HG03460 (cell line): ENCODE results near the gene ARMC2.
"Not testable (repeated sequence)": the region's sequence is repeated elsewhere in the genome, so short reads cannot be mapped to it uniquely, and the experiment has no call there.

Experiments used
- ATAC-seq: cut with Tn5 transposase; IDR thresholded peaks from one replicate; pipeline ENCODE4 v1.9.1; 2021; ENCODE audit not compliant: unreplicated experiment

Gene ARMC2

DNA sequence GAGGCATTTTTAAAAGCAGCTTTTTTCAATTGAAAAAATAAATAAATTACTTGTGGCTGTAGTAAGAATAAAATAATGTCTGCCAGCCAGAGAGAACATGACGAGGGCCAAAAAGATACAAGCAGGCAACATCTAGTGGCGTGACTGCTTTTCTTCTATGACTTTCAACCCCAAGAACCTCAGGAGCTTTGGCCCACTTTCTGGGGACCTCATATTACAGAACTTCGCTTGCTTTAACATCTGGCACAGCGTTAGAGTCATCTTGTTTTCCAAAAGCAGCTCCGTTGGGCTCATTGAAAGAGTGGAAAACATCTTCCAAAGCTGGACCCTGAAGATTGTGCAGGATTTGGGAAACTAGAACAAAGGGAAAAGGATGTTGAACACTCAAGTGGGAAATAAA, 67.0 kb downstream of the ARMC2 start:
- no peak for ATAC-seq

DNA sequence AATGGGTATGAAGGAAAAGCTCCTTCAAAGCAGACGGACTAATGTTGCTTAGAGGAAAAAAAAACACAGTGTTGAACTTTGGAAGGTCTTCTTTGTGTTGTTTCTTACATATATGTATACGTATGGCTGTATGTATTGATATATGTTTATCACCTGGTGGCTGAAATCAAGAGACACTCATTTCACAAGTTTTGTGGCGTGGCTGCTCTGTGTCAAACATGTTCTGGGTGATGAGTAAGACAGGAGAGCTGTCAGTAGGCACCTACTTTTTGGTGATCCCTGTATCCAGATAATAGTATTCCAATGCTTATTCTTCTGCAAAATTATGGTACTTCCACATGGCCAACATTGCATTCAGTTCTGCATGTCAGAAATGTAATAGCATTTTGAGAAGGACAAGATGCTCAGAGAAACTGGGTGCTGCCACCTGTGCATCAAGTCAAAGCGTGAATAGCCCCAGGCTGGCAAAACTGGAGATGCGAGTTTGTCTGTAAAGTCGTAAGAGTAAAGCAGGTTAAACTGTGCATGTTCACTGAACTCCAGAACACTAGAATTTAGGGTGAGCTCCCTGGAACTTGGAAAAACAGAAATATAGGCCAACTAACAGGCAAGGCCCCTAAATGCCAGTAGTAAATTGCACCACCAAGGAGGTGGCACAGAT, 67.9 kb downstream of the ARMC2 start:
- no peak for ATAC-seq

DNA sequence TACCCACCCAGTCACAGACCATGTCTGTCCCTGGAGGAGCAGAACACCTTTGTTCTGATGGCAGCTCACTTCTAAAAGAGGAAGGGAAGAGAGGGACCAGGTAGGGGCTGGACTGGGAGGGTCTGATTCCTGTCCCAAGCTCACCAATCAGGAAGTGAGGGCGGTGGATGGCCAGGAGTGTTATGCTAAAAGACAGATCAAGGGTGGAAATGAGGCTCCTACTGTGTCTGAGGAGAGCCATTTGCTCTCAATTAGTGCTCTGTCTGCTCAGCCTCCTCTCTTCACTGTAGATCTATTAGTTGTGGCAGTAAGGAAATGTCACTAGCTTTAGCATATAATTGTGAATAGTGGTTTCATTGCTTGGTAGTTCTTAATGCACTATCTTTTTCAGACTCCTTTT, 72.5 kb downstream of the ARMC2 start:
- ATAC-seq: no peak

DNA sequence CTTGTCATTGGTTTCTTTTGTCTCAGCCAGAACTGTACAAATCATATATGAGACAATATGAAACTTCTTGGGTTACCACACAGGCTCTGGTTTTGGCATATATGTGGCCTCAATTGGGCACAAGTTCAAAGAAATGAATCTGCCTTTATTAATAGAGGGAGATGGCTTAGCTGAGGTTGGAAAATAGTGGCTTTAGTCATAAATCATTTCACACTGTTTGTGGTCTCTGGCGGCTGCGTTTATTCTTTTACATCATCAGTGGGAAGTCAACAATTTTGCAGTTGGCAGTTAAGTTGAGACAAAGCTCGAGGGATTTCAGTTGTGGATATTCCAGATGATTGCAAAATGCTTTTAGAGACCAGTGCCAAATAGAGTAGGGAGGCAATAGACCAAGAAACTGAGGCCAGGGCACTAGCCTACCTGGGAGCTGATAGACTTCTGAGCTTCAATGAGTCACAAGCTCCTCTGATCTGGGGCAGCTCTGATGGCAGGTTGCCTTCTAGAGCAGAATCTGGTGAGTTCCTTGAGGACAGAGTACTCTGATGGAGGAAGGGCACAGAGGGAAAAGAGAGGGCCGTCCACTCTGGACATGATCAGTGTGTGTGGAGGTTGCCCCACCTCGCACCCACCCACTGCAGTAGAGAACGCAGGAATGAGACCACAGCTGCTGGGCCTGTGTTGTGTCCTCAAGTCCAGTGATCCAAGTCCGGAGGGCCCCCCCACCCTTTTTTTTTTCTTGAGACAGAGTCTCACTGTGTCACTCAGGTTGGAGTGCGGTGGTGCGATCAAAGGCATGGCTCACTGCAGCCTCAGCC, 73.5 kb downstream of the ARMC2 start:
- no peak for ATAC-seq

DNA sequence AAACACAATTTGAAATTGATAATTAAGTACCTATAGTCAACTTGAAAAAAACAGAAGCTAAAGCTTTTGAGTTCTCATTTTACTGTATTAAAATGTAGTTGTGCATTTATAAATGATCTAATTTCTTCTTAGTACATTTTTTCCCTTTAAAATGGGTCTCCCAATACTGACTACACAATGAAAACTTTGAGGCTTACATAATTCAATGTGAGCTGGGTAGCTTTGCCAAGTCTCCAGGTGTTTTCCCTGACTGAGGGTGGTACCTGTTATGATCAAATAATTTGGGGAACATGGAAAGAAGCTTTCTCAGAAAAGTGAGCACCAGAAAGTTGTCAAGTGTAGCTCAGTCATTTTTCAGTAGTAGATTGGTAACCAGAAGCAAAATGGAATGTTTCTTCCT, 74.3 kb downstream of the ARMC2 start:
- no peak for ATAC-seq

DNA sequence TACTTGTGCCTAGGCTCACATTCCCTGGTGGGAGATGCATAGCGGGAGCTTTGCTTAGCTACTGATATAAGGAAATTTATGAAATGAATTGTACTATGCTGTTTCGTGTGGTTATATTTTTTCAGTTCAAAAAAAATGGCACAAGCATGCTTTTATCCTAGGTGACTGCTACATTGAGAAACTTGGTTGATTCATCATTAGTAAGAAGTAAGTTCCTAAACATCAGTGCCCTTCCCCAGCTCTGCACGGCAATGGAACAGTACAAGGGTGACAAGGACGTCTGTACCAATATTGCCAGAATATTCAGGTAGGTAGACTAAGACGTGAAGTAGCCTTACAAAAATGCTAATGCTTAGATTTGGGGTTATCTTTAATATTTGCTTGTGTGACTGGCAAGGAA, 79.7 kb downstream of the ARMC2 start:
- ATAC-seq: no peak

DNA sequence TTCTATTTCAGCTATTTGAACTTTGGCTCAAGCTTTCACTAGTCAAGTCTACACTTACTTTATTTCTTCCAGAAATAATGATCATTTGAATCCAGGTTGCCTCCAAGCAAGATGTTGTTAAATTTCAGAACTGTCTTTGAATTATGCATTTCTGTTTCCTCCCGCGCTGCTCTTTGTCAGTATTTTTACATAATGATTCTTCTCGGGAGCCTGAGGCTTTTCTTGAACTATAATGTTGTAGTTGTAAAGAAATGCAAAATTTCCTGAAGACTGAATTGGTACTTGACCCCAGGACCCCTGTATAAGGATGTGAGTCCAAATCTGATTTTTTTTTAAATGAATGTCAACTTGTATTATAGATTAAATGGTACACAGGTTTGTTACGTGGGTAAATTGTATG, 80.4 kb downstream of the ARMC2 start:
- no peak for ATAC-seq

DNA sequence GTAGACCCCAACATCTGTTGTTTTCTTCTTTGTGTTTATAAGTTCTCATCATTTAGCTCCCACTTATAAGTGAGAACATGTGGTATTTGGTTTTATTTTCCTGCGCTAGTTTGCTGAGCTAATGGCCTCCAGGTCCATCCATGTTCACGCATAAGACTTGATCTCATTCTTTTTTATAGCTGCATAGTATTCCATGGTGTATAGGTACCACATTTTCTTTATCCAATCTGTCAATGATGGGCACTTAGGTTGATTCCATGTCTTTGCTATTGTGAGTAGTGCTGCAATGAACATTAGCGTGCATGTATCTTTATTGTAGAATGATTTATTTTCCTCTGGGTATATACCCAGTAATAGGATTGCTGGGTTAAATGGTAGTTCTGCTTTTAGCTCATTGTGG, 82.9 kb downstream of the ARMC2 start:
- not testable (repeated sequence) for ATAC-seq

DNA sequence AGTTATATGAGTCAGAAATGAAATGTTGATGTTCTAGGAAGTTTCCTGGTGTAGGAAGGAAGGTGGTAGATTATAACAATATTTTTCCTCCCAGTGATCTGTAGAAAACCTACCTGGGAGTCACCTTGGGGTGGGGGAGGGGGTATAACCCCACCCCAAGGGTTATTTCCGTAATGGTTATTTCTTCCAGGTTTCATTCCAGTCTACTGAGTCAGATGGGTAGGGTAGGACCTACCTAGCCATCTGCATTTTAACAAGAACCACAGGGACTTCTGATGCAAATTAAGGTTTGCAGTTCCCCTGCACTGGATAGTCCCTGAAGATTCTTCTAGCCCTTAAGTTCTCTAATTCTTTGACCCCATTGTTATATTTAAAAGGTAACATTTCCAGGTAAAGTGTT, 88.9 kb downstream of the ARMC2 start:
- no peak for ATAC-seq

DNA sequence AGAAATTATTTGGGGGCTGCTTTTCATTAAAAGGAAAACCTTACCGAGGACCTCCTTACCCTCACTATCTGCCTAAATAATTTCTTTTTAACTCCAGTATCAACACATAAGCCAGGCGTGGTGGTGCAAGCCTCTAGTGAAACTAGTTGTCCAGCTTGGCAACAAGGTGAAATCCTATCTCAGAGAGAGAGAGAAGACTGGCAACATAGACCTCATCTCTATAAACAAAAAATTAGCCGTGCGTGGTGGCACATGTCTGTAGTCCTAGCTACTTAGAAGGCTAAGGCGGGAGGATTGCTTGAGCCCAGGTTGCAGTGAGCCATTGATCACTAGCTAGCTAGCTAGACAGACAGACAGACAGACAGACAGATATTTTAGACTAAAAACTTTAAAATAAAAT, 92.5 kb downstream of the ARMC2 start:
- ATAC-seq: no peak

DNA sequence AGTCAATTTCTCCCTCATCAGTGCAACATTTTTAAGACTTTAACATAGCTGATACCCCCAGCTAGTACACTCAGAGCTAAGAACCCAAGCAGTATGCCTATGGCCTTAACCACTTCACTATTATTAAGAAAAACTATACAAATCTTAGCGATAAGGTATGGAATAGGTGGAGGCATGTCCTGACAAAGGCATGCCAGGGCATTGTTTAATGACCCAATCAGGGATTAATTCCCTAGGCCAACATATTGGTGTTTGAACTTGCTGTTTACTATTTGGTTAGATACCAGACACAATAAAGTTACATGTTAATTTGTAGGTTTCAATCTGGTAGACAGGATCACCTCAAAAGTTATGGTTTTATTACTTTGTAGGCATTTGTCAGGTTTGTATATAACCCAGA, 93.1 kb downstream of the ARMC2 start:
- no peak for ATAC-seq

DNA sequence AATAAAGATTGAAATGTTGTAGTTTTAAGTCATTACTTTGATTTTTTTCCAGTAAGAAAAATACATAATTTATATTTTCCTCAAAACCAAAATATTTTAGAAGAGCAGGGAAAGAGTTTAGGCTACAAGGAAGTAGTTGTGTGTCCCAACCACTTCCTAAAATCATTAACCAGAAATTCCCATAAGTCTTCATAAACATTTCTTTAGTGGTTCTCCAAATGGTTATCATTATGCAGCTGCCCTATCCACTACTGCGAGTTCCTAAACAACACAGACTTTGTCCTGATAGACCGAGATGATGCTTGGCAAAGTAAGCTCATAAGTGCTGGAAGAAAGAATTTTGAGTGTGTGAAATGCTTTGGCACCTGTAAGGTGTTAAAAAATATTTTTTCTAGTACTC, 93.6 kb downstream of the ARMC2 start:
- no peak for ATAC-seq

DNA sequence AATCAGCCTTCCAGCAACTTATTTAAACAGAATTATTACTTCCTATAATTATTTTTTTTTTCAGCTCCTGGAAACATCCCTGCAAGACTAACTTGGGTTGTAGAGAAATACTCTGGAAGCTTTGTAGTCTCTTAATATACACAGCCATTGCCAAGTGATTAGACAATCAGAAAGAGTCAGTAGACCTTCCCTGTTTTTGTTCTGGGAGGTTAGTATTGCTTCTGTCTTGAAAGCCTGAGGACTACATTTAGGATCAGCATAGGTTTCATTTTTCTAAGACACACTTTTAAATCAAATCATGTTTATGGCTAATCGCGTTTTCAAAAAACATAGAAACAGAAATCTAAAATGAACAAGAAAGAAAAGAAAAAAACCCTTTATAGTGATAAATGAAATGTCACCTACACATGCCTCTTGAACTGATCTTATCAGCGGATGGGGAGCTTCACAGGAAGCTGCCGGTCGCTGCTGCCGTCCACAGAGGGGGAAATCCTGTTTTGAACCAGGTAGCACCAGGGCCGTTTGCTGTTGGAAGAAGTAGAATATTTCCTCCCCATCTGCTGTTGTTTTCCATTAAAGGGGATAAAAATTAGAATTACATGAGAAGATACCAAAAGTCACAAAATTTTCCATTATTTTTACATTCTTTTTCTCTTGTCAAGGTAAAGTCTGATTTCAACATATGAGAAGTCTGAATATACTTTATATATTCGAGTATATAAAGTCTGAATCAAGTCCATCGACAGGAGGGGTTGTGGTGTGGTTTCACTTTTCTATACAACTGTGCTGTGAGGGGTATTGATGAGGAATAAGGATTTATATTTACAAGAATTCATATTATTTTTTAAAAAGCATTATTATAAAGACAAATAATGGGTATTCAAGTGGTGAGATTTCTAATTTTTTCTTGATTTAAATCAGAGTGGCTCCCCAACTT, 94.6 kb downstream of the ARMC2 start:
- no peak for ATAC-seq

DNA sequence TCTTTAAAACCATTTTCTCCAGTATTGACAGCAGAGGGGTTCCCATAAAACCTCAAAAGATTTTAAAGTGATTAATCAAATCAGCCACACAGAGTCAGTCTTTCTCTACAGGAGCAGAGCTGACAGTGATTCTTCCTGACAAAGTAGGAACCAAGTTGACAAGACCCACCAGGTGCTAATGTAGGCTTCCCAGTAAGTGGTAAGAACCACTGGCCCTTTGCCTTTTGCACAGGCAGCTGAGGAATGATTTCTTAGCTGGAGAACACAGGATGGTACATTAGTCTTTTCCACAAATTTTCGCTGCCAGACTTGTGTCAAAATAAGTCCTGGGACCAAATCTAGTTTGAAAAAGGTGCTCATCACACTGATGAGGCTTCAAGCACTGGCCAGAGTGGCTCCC, 95.8 kb downstream of the ARMC2 start:
- ATAC-seq: no peak

DNA sequence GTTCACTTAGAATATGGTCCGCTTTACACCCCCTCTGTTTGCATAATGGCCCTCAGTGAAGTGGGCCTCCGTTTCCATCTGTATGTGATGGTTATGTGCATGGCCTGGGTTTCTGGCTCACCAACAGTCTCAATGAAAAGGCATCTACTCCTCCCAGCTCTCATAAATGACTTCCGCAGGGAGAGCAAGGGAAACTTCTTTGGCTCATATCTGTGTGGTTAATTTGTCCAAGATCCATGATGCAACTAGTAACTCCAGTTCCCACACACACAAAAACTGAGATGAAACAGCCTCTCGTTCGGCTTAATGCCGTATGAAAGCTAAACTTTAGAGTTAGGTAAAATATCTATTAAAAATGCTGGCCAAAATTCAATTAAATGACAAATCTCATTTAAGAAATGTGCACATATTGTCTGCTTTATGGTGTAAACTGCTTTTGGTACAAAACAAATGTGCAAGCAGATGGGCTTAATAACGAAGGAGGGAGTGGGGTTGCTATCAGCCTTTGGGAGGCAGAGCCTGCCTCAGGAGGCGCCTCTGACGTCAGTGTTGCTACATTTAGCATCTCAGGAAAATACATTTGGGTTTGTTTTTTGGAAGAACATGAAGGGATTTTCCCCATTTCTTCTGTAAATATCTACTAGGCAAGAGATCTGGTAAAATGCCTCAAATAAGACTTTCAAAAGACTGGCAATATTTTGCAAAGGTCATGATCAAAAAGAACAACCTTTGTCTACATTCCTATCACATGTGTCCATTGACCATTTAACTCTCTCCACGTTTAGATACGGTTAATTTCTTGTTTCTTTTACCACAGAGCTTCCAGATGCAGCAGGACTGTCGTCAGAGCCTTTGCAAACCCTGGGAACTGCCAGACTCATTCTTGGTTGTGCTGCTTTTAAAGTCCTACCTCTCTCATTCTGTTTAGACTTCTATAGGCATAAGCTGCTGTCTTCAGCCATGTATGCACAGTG, 96.8 kb downstream of the ARMC2 start:
- ATAC-seq: no peak

DNA sequence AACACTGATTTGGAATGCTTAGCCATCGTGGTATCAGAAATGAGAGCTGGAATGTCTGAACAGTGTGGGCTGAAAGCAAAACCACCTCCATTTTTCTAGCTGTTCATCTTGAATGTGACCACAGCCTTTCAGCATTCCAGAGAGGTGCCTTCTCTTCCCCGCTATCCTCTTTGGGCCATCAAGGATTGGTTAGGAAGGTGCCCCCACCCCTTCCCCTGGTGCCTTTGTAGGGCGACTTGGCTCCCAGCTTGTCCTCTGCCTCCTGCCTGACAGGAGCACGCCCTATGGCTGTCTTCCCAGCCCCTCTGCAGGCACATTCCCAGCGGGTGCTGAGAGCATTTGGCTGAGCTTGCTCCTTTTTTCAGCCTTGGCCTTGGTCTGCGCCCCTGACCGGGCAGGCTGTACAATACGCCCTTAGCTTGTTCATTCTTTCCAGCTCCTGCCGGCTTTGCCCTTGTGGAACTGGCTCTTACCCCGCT, 97.5 kb downstream of the ARMC2 start:
- no peak for ATAC-seq

DNA sequence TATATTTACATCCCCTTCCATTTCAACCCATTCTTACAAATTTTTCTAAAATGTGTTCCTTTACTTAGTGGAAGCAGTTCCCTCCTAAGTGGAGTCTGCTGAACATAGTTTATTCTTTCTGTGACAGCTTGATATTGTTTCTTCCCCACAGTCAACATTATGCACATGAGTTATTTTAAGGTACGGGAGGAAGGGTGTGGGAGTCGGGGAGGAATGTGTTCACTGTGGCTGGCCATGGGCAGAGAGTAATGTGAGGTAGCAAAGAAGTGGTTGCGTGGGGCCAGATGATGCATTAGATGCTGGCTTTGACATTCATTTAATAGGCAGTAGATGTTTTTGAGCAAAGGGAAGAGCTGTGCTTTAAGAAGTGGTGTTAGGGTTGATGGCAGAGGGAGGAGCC, 98.5 kb downstream of the ARMC2 start:
- ATAC-seq: no peak

DNA sequence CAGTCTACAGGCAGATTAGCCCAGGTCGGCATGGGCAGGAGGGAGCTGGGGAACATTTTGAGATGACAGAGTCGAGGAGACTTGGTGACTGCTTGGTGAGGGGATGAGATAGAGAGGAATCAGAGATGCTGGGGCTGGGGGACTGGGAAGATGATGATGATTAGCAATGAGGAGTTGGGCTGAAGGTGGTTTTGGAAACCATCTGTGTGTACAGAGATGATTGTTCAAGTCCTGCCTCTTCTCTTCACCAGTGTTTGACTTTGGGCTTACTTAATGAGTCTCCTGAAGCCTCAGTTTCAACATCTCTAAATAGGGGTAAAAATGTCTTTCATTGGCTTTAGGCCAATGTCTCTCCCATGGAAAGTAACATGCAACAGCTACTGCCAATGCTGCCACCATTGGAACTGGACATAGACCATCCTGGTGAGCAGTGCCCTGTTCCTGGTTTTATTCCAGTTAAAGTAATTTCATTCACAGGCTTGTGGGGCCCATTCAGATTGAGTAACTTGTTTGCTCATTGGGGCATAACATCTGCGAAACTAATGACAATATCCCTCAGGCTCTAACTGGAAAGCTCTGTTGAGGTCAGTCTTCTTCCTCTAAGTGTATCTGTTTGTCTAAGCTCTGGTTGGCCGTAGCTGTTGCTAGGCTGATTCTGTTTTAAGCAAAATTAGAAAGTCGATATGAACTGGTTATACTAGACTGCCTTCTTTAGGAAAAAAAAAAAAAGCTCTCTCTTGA, 99.1 kb downstream of the ARMC2 start:
- no peak for ATAC-seq

DNA sequence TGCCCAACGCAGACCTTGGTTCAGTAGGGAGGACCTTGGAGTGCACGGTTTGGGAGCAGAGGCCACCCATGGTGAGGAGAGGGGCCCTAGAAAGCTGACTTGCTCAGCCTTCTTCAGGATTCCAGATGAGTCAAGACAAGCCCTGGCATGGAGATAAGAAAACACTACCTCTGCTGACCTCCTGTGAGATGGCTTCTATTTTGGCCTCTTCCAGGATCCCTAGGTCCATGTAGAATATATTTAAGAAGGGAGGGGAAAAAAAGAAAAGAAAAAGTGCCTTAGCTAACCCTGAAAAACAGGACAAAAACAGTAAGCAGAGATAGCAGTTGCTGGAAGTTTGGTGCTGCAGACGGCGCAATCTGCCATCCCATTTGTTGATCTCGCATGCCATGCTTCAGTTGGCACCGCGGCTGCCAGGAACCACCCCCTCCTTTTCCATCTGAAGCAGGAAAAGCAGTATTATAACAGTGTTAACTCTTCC, 100.0 kb downstream of the ARMC2 start:
- no peak for ATAC-seq
